Measurements from ENCODE around the gene PDE4D.
A peak's percentile ranks its signal among the peaks of the same experiment; 100 is the strongest.
"Not testable (repeated sequence)": the region's sequence is repeated elsewhere in the genome, so short reads cannot be mapped to it uniquely, and the experiment has no call there.

The PDE4D gene

DNA sequence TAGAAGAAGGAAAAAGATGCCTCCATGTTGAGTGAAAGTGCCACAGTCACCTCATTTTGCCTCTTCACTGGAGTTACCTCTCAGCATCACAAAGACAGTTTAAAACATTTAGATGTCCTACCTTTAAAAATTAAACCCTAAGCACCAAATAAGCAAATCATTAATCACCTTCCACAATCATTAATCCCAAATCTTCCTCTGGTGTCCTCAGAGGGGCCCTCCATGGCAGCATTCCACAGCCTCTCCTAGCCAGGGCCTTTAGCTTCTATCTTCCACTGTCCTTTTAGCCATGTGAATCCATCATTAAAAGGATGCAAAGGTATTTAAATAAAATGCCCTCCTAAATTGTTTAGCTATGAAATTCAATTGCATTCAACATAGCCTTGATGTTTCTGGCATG is 310.8 kb downstream of the PDE4D start:
- DNase-seq (ENCODE audit: low read depth): no peak

GRCh38 chr5:59579824-59580167 is 313.7 kb downstream of the PDE4D start:
- no peak for DNase-seq (ENCODE audit: low read depth)

- no peak for DNase-seq (ENCODE audit: low read depth)
Observed at GRCh38 chr5:59579101-59579823, 314.3 kb downstream of the PDE4D start.

GRCh38 chr5:59577485-59577884 is 316.0 kb downstream of the PDE4D start:
- DNase-seq (ENCODE audit: low read depth): no peak

DNA sequence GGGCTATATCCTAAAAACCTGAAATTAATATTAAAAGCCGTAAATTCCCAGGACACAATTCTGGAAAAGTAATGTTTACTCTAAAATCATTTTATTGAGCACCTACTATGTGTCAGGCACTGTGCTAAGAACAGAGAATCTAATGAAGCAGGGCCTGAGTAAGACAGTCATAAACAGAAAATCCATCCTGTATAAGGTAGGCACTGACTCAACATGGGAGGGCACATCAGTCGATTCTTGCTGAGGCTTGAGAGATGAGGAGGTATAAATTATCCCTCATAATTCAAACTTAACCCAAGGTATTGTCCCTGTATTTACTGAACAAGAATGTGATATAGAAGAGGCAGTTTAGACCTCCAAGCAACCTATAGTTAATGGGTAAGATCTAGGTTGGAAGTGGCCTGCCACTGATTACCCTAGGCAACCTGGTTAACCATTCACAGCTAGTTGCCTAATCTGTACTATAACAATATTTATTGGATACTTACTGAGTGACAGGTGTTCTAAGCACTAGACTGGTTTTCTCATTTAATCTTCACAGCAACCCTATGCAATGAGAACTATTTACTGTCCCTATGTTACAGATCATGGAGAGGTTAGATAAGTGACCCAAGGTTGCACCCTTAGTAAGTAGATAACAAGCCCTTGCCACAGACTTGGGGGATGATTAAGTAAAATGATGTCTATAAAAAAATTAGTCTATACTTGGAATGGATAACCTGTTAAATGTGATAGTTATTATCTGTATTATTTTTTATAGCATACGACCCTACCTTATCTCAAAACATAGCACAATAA is 317.7 kb downstream of the PDE4D start:
- DNase-seq (ENCODE audit: low read depth): no peak

- not testable (repeated sequence) for DNase-seq (ENCODE audit: low read depth)
Observed at GRCh38 chr5:59573509-59573908, 320.0 kb downstream of the PDE4D start.

GRCh38 chr5:59571067-59571466 is 322.5 kb downstream of the PDE4D start:
- DNase-seq (ENCODE audit: low read depth): no peak

GRCh38 chr5:59569608-59570334 is 323.8 kb downstream of the PDE4D start:
- DNase-seq (ENCODE audit: low read depth): no peak

- no peak for DNase-seq (ENCODE audit: low read depth)
Observed at GRCh38 chr5:59569158-59569557, 324.4 kb downstream of the PDE4D start.

GRCh38 chr5:59568161-59568560 is 325.4 kb downstream of the PDE4D start:
- DNase-seq (ENCODE audit: low read depth): no peak

- DNase-seq (ENCODE audit: low read depth): no peak
Observed at GRCh38 chr5:59565551-59565950, 328.0 kb downstream of the PDE4D start.

- no peak for DNase-seq (ENCODE audit: low read depth)
Observed at GRCh38 chr5:59564895-59565294, 328.6 kb downstream of the PDE4D start.

DNA sequence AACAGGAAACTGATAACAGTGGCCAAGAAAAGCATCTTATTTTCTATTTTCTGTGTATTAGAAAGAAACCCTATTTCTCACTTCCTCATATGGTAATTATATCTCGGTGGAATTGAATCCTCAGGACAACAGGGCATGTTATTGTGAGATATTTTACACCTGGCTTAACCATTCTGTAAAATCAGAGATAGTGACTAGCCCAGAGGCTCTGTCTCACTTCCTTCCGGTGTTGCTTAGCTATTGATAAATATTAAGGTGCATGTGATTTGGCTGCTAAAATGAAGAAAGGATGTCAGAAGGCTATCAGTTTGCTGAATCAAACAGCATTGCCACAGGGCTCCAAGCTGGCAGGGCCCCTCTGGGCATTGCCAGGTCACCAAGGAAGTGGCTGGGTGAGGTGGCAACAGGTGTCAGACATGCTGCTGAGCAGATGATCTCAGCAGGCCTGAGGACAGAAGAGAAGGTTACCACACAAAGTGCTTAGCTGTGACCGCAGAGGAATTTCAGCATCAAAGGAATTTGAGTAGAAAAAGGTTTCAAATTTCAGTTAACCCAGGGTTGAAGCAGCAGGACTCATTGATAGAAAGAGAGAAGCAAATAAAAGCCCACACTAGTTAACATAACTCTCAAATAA is 330.7 kb downstream of the PDE4D start:
- peak; percentile 6 for DNase-seq (ENCODE audit: low read depth)

- no peak for DNase-seq (ENCODE audit: low read depth)
Observed at GRCh38 chr5:59560553-59560952, 333.0 kb downstream of the PDE4D start.

DNA sequence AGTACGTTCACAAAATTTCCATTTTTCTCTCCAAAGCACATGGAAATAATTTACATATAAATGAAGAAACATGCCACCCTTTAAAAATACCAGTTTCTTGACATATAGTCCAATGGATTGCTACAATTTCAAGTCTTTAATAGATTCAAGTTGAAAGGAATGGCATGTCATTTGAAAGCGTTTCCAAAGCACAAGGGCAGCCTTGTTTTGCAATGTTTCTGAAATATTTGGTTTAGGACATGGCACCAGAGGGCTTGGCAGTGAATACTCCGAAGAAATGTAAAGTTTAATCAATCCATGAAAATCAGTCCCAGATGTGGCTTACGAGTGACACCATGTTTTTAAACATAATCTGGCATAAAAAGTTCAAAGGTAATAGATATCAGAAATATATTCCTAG is 333.7 kb downstream of the PDE4D start:
- DNase-seq (ENCODE audit: low read depth): no peak

GRCh38 chr5:59559323-59559722 is 334.2 kb downstream of the PDE4D start:
- no peak for DNase-seq (ENCODE audit: low read depth)

DNA sequence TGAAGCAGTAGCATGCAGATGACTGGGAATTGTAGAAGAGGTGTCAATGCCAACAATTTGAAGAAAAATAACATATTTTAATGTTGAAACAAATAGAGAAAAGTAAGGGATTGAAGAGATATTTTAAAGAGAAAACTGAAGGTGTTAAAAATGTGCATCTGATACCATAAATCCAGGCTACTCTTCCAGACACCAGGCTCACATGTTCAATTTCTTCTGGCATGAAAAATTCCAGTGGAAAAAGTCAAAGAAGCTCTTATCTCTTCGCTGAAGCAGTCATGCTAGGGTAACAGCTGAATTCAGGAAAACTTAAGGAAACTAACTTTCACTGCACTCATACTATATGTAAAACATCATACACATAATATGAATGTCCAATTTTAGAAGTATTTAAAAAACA is 335.0 kb downstream of the PDE4D start:
- DNase-seq (ENCODE audit: low read depth): no peak

GRCh38 chr5:59557572-59557971 is 336.0 kb downstream of the PDE4D start:
- no peak for DNase-seq (ENCODE audit: low read depth)

DNA sequence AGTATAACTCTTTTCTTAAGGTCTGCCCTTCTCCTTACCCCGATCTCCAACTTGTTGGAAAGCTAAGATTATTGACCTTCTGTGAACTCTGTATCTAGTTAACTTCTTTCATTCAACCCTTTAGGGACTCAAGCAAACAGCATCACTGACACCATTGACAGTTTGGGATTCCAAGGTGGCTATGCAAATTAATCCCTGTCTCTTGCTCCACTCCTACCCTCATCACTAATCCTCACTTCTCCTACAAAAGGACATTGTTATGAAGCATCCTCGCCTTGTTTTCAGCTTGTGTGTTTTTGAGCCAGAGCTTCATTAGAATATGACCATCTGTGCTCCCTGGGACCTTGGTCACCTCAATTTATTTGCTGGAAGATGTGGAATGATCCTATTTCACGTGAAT is 337.9 kb downstream of the PDE4D start:
- no peak for DNase-seq (ENCODE audit: low read depth)

DNA sequence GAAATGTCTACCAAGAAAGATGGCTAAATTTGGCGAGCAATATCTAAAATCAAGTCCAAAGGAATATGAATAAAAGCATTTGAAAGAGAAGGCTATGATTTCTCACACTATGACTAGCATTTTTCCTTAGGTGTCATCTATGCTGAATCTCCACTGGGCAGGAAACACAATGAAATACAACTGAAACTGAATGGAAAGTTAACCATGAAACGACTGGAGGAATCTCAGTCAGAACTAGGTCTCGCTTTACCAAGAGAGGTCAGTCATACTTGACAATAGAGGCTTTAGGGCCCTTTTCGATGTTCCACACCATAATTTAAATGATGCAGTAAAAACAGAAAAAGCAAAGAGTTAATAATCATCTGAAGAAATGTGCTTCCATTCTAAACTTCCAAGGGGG is 339.0 kb downstream of the PDE4D start:
- DNase-seq (ENCODE audit: low read depth): no peak

DNA sequence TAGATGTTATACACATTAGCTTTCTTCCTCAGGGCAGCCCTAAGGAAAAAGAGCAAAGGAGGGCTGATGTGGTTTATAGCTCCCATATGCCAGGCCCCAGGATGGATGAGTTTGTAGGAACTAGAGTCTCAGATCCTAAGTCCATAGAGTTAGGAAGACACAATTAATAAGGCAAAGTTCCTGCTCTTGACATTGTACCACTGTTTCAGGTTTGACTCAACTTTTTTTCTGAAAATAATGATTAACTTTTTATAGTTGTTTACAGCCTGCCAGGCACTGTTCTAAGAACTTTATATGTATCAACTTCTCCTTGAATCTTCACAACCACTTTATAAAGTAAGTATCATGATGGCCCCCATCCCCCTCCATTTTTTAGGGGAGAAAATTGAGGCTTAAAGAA is 339.5 kb downstream of the PDE4D start:
- no peak for DNase-seq (ENCODE audit: low read depth)

DNA sequence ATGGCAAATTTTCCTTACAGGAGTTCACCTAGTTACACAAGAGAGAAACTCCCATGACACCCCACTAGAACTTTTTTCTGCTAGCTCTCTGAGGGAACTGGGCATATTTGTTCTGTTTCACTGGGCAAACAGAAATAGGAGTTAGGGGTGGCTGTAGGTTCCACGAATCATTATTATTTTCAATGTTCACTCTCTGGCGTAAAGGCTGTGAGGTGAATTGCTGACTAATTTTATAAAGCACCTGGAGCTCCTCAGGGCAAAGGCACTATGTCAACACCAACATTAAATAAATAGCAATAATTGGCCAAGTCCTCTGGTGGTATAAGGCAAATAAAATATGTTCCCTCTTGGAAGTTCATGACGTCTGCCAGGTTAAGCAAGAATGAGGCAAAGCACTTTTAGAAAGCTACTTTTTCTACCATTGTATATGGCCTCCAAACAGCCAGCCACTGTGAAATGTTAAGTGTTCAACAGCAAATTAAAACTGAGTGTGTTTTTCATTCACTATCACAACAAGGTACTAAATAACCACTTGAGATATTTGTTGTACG is 344.6 kb downstream of the PDE4D start:
- no peak for DNase-seq (ENCODE audit: low read depth)
